Measurements from ENCODE around the gene TP63.

Gene TP63

DNA sequence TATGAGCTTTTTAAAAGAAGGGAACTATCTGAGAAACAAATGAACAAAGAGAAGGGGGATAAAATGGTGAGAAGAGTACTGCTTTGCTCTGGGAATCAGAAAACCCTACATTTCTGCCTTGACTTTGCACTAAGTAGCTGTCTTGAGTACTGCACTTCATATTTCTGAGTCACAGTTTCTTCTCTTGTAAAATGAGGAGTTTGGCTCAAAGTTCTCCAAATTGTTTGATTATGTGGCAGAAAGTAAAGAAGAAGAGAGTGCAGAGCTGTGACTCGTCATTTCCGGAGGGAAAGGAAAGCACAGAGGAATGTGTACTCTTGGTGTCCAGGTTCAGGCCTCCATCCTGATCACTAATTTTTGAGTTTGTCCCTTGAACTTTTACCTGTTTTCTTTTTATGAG, 54.7 kb downstream of the TP63 start:
- no peak for DNase-seq

DNA sequence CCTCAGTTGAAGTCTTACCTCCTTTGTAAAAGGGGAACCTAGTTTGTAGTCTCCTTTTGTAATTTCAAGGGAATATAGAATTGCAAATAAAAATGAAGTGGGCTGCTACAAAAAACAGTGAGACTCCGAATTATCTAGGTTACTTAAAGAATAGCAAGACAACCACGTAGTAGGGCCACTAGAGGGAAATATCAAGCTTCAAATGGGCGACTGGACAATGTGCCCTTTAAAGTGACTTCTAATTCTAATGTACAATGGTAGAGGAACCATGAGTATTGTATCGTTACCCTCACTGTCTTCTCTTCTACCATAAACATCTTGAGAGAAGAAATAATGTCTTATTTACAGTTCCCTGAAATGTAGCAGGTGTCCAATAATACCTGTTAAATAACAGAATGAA, 56.3 kb downstream of the TP63 start:
- DNase-seq = no peak

DNA sequence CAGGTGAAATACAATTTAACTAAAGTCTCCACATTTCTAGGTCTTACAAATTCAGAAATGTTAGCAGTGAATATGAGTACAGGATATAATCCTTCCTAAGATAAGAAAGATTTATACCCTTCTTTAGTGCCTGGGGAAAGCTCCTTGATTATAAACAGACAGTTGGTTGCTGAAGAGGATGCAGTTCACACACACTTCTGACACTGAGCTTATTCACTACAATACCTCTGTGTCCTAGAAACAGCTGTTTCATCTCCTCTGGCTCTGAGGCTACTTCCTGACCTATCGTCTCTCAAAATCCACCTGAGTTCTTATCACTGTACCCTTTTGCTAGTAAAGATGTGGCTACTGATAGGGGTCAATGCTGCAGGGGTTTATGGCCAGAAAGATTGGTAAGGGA, 57.1 kb downstream of the TP63 start:
- DNase-seq = no peak

DNA sequence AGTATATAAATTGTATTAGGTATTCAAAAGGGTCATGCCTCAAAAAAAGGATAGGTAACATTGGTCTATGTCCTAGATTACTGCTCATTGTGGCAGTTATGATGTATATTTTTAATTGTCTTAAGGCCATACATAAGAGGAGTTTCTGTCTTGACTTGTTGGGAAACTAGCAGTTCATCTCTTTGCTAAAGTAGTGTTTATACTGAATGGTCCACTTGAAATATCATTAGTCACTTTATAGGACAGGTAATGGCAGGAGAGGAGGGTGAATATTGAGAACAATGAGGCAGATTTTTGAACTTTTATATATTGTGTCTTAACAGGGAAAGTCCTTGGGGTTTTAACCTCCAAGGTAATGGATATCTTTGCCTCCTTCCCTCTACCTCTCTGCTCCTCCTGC, 58.4 kb downstream of the TP63 start:
- DNase-seq = no peak

DNA sequence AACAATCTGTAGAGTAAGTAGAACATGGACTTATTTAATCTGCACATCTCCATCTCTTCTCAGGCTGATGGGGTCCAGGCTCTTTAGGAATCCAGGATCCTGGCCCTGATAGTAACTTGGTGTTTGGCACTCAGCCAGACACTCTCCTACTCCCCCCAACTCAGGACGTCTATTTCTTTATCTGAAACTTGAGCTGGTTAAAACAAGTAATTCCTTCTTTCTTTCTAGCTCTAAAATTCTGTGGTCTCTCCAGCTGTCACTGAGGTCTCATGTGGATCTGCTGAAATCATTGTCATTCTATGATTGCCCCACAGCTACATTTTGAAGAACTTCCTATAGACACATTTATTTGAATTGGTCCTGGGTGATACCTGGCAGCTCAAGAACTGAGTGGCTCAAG, 59.0 kb downstream of the TP63 start:
- no peak for DNase-seq

DNA sequence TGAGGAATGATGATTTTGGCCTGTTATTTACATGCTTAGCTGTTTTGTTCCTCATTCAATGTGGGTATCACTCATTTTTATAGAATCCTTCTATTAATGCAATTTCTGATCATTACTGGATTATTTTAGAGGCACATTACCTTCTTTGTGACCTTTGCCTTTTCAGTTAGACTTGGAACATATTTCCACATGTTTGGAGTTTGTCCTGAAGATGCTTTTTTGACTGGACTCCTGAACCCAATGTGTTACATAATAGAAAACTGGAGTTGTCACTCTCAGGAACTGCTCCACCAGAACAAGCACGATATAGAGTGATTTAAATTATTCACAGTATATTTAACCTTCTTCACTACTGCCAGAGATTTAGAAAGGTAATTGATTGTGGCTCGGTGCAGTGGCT, 59.5 kb downstream of the TP63 start:
- DNase-seq = no peak

DNA sequence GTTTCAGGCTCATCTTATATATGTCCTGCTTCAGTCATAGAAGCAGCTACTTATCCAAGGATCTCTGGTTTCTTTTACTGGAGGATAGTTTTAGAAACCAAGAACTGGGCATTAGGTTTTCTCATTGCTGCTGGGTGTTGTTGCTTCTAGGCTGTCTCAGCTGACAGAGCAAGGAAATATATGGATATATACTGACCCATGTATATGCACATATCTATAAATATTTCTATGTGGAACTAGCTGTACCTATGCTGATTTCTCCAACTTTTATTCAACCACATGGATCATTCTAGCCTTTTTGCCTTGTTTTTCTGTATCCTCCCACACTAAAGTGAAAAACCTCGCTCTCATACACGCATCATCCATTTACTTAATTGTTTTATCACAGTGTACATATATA, 64.2 kb downstream of the TP63 start:
- DNase-seq = no peak

DNA sequence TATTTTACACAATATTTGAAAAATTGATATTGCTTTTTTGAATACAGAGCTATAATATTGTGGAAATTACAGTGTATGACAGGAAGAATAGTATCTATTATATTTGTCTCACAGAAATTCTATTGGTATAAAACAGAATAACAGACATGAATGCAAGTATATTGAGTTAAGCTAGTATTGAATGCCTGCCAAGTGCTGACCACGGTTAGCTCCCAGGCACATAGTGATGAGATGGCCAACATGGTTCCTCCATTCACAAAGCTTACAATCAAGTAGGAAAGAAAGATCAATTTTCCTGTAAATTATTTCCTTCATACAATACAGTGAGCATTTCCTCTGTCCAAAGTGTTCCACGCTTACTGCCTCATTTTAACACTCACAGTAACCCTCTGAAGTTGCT, 67.6 kb downstream of the TP63 start:
- DNase-seq = no peak

DNA sequence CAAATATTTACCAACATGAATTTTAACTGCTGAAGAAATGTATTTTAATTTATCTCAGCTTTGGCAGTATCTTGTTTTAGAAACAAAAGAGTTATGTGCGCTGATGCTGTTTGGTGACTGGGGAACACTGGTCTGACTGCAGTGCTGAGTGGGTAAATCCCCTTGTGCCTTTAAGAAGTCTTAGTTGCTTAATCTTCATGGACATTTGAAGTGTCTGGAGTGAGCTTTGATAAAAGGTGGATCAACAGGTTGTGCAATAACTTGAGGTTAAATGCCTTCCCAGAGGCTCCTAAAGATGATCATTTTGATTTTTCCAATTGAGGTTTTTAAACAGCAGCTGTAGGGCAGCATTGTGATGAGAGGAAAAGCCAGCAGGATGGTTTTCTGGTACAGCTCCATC, 68.7 kb downstream of the TP63 start:
- DNase-seq = no peak

DNA sequence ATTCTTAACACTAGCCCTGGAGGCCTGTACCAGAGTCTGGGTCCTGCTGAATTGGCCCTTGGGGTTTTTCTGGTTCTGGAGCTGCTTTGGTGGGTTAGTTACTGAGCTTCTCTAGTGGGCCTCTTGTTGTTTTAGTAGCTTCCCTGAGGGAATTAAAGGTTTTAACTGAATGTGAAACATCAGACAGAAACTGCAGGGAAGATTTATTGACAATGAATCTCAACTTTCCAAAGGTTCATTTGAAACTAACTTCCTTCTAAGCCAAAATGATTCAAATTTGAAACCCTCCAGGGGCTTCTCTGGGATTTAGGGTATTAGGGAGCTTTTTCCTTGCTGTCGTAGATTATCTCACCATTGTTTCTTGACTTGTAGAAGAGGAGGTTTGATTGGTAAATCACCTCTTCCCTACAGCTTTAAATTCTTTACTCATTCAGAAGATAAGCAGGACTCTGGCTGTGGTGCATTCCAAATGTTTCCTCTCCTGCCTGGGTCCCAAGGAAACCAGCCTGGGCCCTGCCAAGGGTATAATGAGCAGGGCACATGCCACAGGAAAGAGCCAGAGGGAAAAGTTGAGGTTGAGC, 71.0 kb downstream of the TP63 start:
- no peak for DNase-seq

DNA sequence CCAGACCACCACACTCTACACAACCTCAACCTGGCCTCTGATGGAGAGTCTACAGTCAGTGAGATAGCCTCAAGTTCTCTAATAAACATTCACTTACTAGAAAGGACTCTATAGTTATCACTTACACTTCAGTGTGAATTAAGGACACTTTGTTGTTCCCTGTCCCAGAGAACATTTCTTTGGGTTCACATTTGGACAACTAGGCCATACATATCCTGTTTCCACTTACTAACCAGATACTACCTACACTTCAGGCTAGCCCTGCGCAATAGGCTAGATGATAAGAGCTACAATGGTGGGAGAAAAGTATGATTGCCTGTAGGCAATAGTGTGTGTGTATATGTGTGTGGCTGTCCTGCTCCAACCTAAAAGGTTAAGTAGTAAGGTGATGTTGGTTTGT, 72.7 kb downstream of the TP63 start:
- no peak for DNase-seq

DNA sequence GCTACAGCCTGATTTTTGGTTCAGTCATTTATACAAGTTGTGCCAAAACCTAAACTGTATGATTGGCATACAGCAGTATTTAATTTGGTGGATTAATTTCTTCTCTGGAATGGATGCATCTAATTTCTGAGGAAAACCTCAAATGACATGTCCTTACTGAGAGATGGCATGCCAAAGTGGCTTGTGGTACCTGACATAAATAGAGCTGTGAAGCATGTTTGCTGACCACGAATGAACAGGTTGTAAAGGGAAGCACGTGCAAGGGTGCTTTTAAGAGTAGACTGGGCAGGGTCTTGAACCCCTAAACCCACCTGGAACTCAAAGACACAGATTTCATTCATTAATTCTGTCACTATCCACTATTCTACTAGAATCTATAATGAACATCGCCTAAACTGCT, 77.2 kb downstream of the TP63 start:
- no peak for DNase-seq

DNA sequence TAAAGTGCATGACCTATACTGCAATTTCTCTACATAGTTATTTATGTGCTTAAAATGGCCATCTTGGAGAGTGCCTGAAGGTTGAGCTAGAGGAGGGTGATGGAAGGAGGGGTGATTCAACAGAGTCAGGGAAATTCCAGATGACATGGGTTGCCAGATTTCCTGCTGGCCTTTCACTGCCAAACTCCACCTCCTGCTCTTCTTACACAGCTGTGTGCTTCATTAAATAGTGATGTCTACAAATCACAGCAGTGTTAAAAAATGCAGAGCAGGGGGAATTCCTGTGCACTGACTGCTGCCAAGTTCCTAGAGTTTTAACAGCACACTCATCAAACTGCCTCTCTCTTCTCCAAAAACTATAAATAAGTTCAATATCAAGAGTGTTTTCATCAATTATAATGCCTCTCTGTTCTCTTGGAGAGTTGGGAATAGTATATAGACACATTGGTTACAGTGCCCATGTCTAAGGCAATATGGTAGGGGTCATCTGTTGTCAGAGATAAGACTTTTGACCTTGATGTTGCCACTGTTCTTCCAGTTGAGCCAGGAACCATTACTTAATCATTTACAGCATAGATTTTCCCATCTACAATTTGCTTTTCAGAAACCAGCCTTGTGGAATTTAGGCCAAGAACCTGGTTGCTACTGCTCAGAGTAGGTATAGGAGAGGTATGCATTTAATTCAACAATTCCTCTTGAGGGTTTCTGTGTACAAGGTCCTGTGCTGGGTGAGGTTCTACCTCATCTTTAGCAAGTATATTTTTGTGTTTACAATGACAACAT, 79.6 kb downstream of the TP63 start:
- DNase-seq = no peak

DNA sequence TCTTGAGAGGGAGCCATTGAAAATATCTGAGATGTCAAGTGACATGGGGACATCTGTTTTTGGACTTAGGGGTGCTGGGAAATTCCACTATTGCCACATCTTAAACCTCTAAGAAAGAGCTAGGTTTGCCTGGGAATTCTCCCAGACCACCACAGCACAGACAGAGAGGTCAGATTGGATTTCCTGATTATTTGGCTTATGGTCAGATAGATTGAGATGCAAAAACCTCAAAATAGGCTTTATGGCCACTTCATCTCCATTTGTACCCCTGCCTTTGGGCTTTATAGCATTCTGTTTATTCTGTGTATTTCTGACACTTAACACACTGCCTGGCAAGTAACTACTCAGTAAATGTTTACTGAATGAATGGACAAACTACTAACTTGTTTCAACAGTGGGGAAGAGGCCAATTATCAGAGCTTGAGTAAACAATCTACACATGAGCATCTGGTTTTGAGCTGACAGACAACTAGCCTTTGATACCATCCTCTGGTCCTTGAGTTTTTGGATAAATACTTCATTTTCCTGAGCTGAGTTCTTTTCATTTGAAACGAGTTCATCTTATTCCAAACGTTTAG, 81.8 kb downstream of the TP63 start:
- DNase-seq = peak; percentile 93

DNA sequence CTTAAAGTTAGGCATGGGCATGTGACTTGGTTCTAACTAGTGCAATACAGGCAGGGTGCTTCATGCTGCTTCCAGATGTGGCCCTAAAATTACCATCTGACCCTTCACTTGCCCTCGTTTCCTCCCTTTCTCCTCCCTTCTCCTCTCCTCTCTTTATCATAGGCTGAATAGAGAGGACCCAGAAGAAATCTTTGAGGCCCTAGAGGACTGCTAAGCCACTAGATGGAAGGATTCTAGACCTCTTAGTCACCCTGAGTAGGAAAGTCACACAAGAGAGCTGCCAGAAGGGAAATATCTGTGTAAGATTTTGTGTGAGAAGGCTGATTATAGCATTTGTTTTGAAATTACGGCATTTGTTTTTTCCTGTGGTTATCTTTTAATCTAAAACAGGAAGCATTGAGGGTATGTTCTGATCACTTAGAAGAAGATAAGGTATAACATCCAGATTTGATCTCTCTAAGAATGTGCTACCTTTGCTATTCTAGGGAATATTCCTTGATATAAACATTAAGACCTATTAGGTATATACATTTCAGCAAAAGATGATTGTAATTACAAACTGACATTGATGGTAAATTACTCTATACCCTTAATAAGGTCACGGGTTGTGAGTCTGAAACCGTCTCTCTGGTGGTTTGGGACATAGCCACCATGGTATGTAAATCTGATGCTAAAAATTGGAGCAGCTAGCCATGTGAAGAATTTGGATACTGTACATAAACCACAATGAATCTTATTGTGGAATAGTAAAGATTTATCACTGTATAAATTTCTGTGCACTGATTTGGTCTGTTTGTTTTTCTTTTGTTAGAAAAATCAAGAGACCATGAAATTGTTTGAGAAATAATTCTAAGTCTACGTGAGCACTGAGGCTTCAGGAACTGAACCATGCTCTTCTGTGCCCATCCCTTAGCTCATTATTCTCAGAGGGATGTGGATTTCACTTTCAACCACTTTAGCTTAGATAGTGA, 84.1 kb downstream of the TP63 start:
- DNase-seq = no peak

DNA sequence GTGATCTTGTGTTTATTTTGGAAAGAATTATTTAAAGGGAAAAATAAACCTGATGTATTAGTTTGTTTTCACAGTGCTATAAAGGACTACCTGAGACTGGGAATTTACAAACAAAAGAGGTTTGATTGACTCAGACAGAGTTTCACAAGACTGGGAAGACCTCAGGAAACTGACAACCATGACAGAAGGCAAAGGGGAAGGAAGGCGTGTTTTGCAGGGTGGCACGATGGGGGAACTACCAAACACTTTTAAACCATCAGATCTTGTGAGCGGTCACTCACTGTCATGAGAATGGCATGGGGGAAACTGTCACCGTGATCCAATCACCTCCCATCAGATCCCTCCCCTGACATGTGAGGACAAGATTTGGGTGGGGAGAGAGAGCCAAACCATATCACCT, 87.0 kb downstream of the TP63 start:
- DNase-seq = no peak

DNA sequence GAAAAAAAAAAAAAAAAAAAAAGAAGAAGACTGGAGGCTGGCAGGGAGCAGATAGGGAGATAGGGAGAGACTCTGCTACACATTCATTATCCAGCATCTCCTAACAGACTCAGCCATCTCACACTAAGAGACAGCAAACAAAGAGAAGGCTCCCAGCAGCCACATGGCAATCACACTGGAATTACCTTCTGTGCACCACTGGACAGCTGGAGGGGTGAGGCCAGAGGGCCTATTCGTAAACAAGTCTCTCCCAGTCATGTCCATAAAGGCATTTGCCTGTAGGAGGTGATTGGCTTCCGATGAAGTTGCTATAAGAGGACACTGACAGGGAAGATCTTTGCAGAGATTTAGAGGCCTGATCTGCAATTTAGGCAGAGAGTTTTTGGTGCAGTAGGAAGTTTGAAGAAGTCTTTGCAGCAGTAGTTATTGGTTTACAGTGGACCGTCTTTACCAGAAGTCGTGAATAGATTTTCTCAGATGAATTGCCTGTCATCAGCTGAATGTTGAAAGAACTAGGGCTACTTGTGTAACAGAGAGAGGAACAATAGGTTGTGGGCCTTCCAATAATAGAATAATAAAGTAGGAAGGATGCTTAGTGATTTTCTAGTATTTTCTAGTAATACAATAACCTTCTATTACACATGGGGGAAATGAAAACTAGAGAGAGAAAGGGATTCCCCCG, 89.7 kb downstream of the TP63 start:
- DNase-seq = no peak

DNA sequence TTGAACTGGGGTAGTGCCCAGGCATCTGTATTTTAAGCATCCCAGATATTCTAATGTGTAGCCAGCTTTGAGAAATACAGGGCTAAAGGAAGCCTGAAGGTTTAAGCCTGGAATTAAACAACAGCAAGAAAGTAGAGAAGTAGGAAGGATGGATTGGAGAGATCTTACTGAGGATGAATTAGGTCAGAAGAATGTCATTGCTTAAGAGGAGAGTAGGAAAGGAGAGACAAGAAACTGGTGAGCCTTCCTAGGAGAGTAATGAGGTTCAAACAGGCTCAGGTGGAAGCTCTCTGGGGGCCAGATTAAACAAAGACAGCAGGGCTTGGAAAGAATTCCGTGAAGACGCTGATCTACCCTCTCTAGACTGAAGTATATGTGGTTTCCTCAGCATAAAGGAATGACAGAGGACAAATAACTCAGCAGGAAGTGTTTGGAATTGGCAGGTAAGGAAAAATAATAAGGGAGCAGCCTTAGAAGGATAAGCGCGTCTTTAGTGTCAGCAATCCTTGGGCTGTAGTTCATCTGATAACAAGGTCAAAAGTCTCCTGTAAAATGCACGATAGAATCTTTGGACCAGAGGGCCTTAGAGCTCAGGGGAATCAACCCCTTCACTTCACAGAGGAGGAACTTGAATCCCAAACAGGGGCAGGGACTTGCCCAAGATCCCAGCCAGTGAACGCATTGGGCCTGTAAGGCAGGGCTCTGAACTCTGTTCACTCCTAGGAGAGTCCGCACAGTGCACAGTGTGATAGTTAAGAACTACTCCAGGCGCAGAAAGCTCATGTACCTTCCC, 90.9 kb downstream of the TP63 start:
- DNase-seq = no peak

DNA sequence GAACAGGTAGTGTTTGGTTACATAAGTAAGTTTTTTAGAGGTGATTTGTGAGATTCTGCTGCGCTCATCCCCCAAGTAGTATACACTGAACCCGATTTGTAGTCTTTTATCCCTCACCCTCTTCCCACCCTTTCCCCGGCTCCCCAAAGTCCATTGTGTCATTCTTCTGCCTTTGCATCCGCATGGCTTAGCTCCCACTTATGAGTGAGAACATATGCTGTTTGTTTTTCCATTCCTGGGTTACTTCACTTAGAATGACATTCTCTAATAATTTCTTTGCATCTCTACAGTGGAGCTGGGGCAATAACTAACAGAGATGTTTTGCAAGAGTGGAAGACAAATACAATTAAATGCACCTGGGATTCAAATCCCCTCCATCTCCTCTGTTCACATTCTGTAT, 93.2 kb downstream of the TP63 start:
- DNase-seq = no peak

DNA sequence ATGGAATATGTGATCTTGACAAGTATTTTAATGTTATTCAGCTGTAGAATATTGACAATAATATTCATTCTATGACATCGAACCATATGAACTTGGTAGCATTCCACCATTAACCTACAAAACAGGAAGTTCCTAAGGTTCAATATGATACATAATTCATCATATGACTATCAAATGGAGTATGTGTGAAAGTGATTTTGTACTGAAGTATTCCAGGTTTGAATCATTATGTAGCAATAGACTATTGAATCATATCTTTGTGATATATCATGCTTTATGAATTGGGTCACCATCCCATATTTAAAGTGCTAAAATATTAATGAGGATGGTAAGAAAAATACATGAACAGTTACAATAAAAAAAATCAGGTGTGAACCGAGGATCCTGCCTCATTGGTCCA, 95.1 kb downstream of the TP63 start:
- DNase-seq = no peak

DNA sequence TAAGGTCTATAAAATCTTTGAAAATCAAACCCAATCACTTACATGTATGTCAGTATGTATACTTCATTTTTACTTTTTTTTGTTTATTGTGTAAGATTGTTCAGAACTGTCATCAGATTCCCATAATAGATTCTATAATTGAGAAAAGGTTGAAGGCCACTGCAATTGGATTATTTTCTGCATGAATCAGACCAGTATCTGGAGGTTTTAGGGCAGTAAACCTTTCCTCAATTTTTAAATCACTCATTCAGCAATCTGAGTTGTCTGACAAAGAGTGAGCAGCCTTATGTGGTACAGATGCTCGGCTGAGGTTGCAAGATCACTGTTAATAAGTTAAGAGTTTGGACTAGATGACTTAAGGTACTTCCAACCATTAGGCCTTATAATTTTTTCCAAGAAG, 96.0 kb downstream of the TP63 start:
- no peak for DNase-seq

DNA sequence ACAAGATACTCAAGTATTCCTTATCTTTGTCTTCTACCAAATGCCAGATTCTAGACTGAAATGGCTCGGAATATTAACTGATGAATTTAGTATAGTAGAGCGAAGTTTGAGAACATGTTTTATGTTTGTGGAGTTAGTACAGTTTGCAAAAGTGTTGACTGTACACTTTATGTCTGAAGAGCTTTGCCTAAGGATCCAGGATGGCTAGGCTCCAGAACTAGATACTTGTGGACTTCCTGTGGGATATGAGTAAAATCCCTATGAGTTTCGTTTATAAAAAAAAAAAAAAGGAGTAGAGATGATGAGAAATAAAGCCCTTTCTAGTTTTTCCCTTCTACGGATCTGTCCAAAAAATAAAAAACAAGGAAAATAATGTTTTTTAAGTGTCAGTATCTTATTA, 96.7 kb downstream of the TP63 start:
- DNase-seq = no peak

Measured in NCI-H1092 (cell line).